Measurements from ENCODE around the gene GADD45B.
"Not testable (repeated sequence)": the region's sequence is repeated elsewhere in the genome, so short reads cannot be mapped to it uniquely, and the experiment has no call there.

GADD45B gene

DNA sequence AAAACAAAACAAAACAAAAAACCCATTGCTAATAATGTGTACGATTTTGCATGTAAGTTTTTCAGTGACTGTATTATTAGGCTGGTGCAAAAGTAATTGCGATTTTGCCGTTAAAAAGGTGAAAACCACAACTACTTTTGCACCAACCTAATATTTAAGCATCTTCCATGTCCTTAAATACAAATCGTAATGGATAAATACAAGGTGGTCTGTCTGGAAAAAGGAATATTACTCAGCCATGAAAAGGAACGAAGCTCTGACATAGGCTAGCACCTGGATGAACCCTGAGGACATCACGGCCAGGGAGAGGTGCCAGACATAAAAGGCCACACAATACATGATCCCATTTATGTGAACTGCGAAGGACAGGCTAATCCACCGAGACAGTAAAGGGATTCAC, 33.2 kb downstream of the GADD45B start:
- no peak overlapping the region for H3K27ac Mint-ChIP-seq
- peaks cover 1% of the 10 kb centered on the region for H3K36me3 Mint-ChIP-seq (ENCODE audit: insufficient read depth)
- peaks cover 8 to 11% of the 10 kb centered on the region in 2 donors for H3K4me1 Mint-ChIP-seq (ENCODE audit: low read depth in 2 of 2)

DNA sequence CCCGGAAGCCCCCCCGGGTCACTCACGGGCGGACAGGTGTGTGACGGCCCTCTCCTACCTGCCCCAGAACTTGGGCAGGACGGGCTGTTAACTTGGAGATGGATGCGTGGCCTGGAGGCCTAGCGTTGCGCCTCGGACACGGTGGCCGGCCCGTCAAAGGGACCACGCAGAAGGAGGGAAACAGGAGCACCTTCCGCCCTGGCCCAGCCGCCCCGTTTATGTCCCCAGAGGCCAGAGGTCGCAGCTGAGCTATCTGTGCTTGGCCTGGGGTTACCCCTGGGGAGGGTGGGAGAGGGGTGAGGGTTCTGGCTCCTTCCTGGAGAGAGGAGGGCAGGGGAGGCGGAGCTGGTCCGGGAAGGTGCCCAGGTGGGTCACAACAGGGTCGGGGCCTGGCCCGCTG, 35.6 kb downstream of the GADD45B start:
- no peak overlapping the region for H3K27ac Mint-ChIP-seq
- H3K36me3 Mint-ChIP-seq (ENCODE audit: insufficient read depth) = no peaks in the 10 kb centered on the region
- peaks cover 0 to 4% of the 10 kb centered on the region in 2 donors for H3K27me3 Mint-ChIP-seq
- ATAC-seq (replicated peaks) (no peak), DNase-seq (no peak)
- peaks cover 7 to 8% of the 10 kb centered on the region in 2 donors for H3K4me1 Mint-ChIP-seq (ENCODE audit: low read depth in 2 of 2)
- H3K9me3 Mint-ChIP-seq = no peaks in the 10 kb centered on the region
- H3K4me3 Mint-ChIP-seq = no peak overlapping the region

More for the DNA sequence above, 33.2 kb downstream of the GADD45B start:
- DNase-seq (no peak), ATAC-seq (replicated peaks) (no peak)
- Mint-ChIP-seq H3K27me3 (peaks cover 0 to 4% of the 10 kb centered on the region in 2 donors), H3K4me3 (no peak overlapping the region), H3K9me3 (no peaks in the 10 kb centered on the region)

DNA sequence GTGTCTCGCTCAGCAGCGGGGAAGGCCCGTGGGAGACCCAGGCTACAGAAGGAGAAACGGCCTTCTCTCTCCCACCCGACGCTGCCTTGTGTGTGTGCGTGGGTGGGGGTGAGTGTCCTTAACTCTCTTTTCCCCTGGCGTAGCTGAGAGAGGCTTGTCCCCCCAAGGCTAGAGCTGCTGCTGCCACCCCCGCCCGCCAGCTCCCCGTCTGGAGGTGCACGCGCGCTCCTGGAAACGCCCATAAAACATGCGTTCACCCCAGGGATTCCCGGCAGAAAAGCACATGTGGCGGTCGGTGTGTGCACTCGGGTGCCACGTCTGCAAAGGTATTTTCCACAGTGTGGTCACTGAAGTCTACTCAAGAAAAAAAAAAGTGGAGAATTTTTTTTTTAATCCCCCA, 36.1 kb downstream of the GADD45B start:
- Mint-ChIP-seq H3K27me3 (peaks cover 0 to 4% of the 10 kb centered on the region in 2 donors), H3K4me1 (ENCODE audit: low read depth in 2 of 2) (peaks cover 7 to 8% of the 10 kb centered on the region in 2 donors), H3K9me3 (no peaks in the 10 kb centered on the region), H3K27ac (no peak overlapping the region), H3K36me3 (ENCODE audit: insufficient read depth) (no peaks in the 10 kb centered on the region), H3K4me3 (no peak overlapping the region)
- DNase-seq (no peak), ATAC-seq (replicated peaks) (no peak)

DNA sequence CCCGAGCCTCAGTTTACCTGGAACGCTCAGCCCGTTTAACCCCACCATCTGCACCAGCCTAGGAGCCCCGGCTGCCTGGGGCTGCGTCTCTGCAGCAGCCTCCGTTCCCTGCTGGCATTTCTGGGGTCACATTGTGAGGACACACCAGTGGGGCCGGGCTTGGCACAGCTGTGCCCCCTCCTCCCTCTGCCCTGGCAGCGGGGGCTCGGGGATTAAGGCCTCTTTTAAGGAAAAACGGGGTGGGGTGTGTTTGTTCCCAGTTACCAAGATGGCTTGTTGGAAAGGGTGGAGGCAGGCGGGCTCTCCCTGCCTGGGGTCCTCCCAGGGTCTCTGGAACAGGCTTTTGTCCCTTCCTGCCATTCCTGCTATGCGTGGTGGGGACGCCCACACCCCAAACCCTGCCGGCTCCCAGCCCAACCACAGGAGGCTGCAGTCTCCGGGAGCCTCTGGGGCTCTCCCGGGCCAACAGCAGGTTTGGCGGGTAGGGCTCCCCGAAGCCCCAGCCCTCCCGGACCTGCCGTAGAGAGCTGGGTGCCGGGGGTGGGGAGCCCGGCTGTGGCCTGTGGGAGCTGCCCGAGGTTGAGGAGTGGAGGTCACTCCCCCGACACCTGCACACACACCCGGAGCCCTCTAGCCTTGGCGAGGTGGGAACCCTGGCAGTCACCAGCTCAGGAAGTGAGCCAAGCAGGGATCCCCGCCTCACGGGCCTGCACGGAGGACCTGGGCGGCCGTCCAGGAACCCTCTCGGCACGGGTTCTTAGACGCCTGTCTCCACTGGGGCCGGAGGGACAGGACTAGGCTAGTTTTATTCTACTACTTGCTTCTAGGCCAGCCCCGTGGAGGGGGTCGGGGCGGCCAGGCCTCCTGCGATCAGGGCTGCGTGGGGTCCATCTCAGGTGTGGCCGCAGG, 36.9 kb downstream of the GADD45B start:
- Mint-ChIP-seq H3K36me3 (ENCODE audit: insufficient read depth) (no peaks in the 10 kb centered on the region), H3K27me3 (peaks cover 0 to 4% of the 10 kb centered on the region in 2 donors), H3K4me1 (ENCODE audit: low read depth in 2 of 2) (peaks cover 3 to 5% of the 10 kb centered on the region in 2 donors), H3K4me3 (no peak overlapping the region), H3K9me3 (no peaks in the 10 kb centered on the region), H3K27ac (no peak overlapping the region)
- DNase-seq (no peak), ATAC-seq (replicated peaks) (no peak)

DNA sequence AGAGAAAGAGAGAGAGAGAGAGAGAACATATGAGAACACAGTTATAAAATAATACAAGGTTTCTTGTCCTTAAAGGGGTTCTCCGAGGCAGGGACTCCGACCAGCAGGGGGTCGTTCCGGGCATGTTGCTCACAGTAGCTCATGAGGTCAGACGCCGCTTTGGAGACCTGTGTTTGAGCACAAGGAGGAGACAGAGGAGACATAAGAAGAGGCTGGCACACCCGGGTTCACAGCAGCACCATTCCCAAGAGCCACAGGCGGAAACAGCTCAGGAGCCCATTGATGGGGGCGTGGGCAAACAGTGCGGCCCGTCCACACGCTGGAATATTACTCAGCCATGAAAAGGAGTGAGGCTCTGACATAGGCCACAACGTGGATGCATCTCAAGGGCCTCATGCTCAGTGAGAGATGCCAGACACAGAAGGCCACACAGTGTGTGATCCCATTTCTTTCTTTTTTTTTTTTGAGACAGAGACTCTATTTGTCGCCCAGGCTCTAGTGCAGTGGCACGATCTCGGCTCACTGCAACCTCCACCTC, 39.1 kb downstream of the GADD45B start:
- peak overlapping the region in 1 of 2 donors; percentile 25 for H3K4me3 Mint-ChIP-seq
- peaks cover 0 to 2% of the 10 kb centered on the region in 2 donors for H3K4me1 Mint-ChIP-seq (ENCODE audit: low read depth in 2 of 2)
- no peaks in the 10 kb centered on the region for H3K36me3 Mint-ChIP-seq (ENCODE audit: insufficient read depth)
- no peak overlapping the region for H3K27ac Mint-ChIP-seq
- no peak for ATAC-seq (replicated peaks)
- peaks cover 0 to 4% of the 10 kb centered on the region in 2 donors for H3K27me3 Mint-ChIP-seq
- no peak for DNase-seq
- no peaks in the 10 kb centered on the region for H3K9me3 Mint-ChIP-seq

DNA sequence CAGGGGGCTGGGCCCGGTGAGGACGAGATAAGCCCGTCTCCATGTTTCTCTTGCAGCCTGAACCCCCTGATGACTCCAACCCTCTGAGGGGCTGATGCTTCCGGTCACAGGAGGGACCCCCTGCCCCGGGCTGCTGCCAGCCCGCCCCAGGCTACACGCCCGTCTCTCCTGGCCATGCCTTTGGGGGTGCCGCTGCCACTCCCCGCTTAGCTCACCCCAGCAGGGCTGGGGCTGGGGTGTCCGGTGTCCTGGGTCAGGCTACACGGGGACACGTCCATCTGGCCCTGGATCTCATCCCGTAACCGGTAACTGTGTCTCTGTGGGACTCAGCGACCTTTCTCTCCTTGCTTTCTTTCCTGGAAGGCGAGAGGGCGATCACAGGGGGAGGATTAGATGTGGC, 40.8 kb downstream of the GADD45B start:
- no peak for ATAC-seq (replicated peaks)
- peaks cover 0 to 2% of the 10 kb centered on the region in 2 donors for H3K4me1 Mint-ChIP-seq (ENCODE audit: low read depth in 2 of 2)
- no peaks in the 10 kb centered on the region for H3K36me3 Mint-ChIP-seq (ENCODE audit: insufficient read depth)
- H3K27ac Mint-ChIP-seq = no peak overlapping the region
- no peak for DNase-seq
- H3K4me3 Mint-ChIP-seq = no peak overlapping the region
- no peaks in the 10 kb centered on the region for H3K27me3 Mint-ChIP-seq
- no peaks in the 10 kb centered on the region for H3K9me3 Mint-ChIP-seq

DNA sequence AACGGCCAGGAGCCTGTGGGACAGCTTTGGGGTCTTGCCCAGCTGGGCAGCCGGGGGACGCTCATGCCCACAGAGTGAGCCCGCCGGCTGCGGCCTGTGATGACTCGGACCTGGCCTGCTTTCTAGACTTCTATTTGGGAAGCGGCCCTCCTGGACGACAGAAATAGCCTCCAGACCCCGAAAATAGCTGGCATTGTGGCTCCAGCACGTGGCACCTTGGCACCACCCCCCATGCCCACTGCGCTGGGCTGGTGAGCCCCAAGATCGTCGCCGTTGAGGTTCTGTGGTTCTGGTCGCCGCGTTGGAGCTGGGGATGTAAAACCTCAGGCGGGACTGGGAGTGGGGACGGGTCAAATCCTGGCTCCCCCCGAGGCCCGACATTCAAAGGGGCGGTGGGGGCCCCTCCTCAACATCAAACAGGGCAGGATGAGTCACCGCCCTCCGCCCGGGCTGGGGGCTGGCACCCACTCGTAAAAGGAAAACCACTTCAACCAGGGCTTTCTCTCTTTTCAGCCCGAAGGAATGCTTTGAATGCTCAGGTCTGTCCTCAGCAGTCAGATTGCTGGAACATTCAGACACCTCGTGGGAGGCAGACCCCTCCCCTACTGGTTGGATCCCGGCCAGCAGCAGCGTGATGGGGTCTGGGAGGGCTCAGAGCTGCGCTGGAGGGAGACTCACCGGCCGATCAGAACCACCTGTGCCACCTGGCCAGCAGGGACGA, 42.1 kb downstream of the GADD45B start:
- no peak overlapping the region for H3K27ac Mint-ChIP-seq
- DNase-seq (no peak), ATAC-seq (replicated peaks) (peak; percentile 21)
- H3K4me1 Mint-ChIP-seq (ENCODE audit: low read depth in 2 of 2) = peaks cover 0 to 2% of the 10 kb centered on the region in 2 donors
- no peaks in the 10 kb centered on the region for H3K27me3 Mint-ChIP-seq
- peak overlapping the region in 1 of 2 donors; percentile 8 for H3K4me3 Mint-ChIP-seq
- no peaks in the 10 kb centered on the region for H3K36me3 Mint-ChIP-seq (ENCODE audit: insufficient read depth)
- H3K9me3 Mint-ChIP-seq = no peaks in the 10 kb centered on the region

DNA sequence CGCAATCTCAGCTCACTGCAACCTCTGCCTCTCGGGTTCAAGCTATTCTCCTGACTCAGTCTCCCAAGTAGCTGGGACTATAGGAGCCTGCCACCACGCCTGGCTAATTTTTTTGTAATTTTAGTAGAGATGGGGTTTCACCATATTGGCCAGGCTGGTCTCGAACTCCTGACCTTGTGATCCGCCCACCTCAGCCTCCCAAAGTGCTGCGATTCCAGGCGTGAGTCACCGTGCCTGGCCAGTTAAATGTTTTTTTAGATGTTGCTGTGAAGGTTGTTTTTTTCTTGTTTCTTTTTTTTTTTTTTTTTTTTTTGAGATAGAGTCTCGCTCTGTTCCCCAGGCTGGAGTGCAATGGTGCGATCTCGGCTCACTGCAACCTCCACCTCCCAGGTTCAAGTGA, 42.9 kb downstream of the GADD45B start:
- H3K36me3 Mint-ChIP-seq (ENCODE audit: insufficient read depth); ATAC-seq (replicated peaks); DNase-seq; H3K4me3 Mint-ChIP-seq; H3K27ac Mint-ChIP-seq; H3K27me3 Mint-ChIP-seq; H3K4me1 Mint-ChIP-seq (ENCODE audit: low read depth in 2 of 2); H3K9me3 Mint-ChIP-seq: not testable (repeated sequence)

DNA sequence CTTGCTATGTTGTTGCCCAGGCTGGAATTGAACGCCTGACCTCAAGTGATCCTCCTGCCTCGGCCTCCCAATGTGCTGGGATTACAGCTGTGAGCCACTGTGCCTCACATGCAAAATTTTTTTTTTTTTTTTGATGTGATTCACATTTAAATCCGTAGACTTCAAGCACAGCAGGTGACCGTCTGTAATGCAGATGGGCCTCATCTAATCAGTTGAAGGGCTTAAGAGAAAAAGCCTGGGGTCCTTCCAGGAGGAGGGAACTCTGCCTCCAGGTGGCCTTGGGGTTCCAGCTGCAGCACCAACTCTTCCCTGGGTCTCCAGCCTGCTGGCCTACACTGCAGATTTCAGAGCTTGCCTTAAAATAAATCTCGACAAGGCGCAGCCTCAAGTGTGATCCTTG, 43.6 kb downstream of the GADD45B start:
- no peak for ATAC-seq (replicated peaks)
- Mint-ChIP-seq H3K36me3 (ENCODE audit: insufficient read depth) (no peaks in the 10 kb centered on the region), H3K27ac (no peak overlapping the region), H3K27me3 (no peaks in the 10 kb centered on the region), H3K9me3 (no peaks in the 10 kb centered on the region), H3K4me3 (no peak overlapping the region), H3K4me1 (ENCODE audit: low read depth in 2 of 2) (peaks cover 0 to 2% of the 10 kb centered on the region in 2 donors)
- DNase-seq = no peak

DNA sequence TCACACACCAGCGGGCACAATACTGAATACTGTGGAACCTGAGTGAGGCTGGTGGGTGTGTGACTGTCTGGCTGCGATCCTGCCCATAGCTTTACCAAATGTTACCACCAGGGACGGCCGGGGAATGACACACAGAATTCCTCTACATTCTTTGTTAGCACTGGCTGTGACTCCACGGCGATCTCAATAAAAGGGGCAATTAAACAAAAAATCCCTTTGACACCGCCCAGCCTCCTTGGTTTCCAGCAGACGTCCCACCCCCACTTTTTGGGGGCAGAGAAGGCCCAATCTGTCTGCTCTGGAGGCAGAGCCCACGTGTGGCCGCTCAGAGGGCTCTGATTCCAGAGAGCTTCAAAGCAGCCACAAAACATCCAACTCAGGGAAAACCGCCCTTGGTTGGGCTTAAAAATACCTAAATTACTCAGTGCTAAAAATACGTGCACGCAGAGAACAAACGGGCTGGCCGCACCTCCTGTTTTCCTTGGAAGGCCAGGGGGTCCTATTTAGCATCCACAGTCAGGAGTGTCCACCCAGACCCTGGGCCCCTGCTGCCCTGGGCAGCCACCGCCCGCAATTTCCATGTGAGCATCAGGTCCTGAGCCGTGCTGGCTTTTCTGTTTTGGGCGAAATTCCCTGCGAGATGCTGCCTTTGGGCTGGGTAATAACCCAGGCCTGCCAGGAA, 47.8 kb downstream of the GADD45B start:
- H3K27me3 Mint-ChIP-seq = no peaks in the 10 kb centered on the region
- no peak for ATAC-seq (replicated peaks)
- H3K9me3 Mint-ChIP-seq = no peaks in the 10 kb centered on the region
- H3K27ac Mint-ChIP-seq = no peak overlapping the region
- H3K4me1 Mint-ChIP-seq (ENCODE audit: low read depth in 2 of 2) = no peaks in the 10 kb centered on the region
- no peak overlapping the region for H3K4me3 Mint-ChIP-seq
- no peaks in the 10 kb centered on the region for H3K36me3 Mint-ChIP-seq (ENCODE audit: insufficient read depth)
- no peak for DNase-seq

DNA sequence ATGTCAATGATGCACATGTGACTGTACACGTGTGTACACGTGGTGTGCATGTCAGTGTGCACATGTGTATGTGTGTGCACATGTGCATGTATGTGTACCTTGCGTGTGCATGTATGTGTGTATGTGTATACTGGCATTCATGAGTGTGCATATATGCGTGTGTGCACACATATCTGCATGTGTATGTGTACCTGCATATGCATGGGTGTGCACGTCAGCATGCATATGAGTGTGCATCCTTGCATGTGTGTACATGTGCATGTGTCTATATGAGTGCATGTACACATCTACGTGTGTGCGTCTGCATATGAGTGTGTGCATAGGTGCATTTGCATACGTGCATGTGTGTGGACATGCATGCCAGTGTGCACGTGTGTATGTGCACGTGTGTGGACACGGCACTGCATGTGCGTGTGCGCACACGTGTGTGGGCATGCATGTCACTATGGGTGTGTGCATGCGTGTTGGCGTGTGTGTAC, 48.5 kb downstream of the GADD45B start:
- H3K4me1 Mint-ChIP-seq (ENCODE audit: low read depth in 2 of 2) = no peaks in the 10 kb centered on the region
- no peak overlapping the region for H3K27ac Mint-ChIP-seq
- no peak overlapping the region for H3K4me3 Mint-ChIP-seq
- no peaks in the 10 kb centered on the region for H3K9me3 Mint-ChIP-seq
- H3K27me3 Mint-ChIP-seq = no peaks in the 10 kb centered on the region
- no peaks in the 10 kb centered on the region for H3K36me3 Mint-ChIP-seq (ENCODE audit: insufficient read depth)
- ATAC-seq (replicated peaks) (no peak), DNase-seq (no peak)

DNA sequence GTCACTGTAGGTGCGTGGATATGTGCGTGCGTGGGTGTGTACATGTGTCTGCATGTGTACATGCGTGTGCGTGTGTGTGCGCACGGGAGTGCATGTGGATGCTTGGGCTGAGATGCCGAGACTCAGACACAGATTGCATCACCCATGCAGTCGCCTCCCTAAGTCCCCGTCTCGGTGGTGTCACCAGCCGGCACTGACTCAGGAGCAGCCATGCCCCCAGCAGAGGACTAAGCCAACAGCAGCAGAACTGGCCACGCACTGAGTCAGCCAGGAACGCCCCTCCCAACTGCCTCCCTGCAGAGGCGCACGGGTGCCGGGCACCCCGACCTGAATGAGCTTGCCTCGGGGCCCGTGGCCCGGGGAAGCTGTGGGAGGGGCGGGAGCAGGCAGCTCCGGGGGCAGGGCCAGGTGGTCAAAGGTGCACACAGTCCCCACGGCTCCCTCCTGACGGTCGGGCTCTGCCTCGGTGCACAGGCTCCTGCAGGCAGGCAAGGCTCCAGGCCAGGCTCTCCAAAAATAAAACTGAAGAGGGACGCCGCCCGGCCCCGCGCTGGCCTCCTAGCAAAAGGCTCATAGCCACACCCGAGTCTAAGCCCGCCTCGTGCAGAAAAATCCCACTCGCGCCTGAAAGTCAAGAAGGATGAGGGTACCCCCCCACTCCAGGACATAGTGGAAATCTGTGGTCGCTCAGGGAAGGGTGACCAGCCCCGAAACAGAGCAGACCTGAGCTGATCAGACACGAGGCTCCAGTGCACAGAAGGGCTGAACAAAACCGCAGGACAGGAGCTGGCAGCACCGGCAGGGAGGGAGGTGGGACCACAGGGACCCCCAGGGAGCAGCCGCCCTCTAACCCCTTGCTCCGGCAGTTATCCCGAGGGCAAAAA, 49.2 kb downstream of the GADD45B start:
- Mint-ChIP-seq H3K36me3 (ENCODE audit: insufficient read depth) (peaks cover 3% of the 10 kb centered on the region), H3K9me3 (no peaks in the 10 kb centered on the region), H3K27ac (no peak overlapping the region), H3K27me3 (no peaks in the 10 kb centered on the region), H3K4me3 (no peak overlapping the region), H3K4me1 (ENCODE audit: low read depth in 2 of 2) (no peaks in the 10 kb centered on the region)
- ATAC-seq (replicated peaks) (no peak), DNase-seq (no peak)

Data from effector memory CD8-positive, alpha-beta T cell (primary cell).